Liver (tissue), 9 donors: ENCODE data around the gene MINDY1. TPM values are rescaled to one million over a fixed set of nuclear protein-coding genes. Genes with fewer than 3 reads are reported as not detected.

ENCODE experiments used
- DNase-seq: peaks from one replicate; pipeline ENCODE4 v3.0.0-alpha.2; 2017; ENCODE audit warnings: low spot score
- H3K27ac ChIP-seq, 2 donors: one replicate each; pipeline ENCODE4 v1.7.0; 2013; ENCODE audit warnings: inconsistent platforms in 2 of 2, low read length in 2 of 2, control low read depth in 1 of 2, low read depth in 1 of 2, mild to moderate bottlenecking in 1 of 2
- H3K27me3 ChIP-seq, 4 donors: one replicate each; pipeline versions ENCODE4 v1.6.1 to v1.7.0; 2013; ENCODE audit warnings: low read length in 3 of 4, inconsistent platforms in 1 of 4, mild to moderate bottlenecking in 1 of 4, moderate library complexity in 1 of 4; ENCODE audit not compliant: control insufficient read depth in 4 of 4, insufficient read depth in 4 of 4
- H3K36me3 ChIP-seq, 4 donors: one replicate each; pipeline versions ENCODE4 v1.6.1 to v1.7.0; 2013; ENCODE audit warnings: low read length in 3 of 4, mild to moderate bottlenecking in 3 of 4, low read depth in 1 of 4, moderate library complexity in 1 of 4; ENCODE audit not compliant: control insufficient read depth in 4 of 4, insufficient read depth in 3 of 4
- H3K4me1 ChIP-seq, 4 donors: one replicate each; pipeline versions ENCODE4 v1.6.1 to v1.7.0; 2013; ENCODE audit warnings: low read length in 3 of 4, mild to moderate bottlenecking in 3 of 4, moderate library complexity in 1 of 4; ENCODE audit not compliant: control insufficient read depth in 4 of 4, insufficient read depth in 4 of 4
- H3K4me3 ChIP-seq, 3 donors: one replicate each; pipeline versions ENCODE4 v1.6.1 to v1.7.0; 2013; ENCODE audit warnings: low read length in 3 of 3, control low read depth in 1 of 3, low read depth in 1 of 3, mild to moderate bottlenecking in 1 of 3
- H3K9ac ChIP-seq, 2 donors: one replicate each; pipeline ENCODE4 v1.7.0; 2013; ENCODE audit warnings: low read length in 2 of 2, mild to moderate bottlenecking in 2 of 2, moderate library complexity in 2 of 2, control low read depth in 1 of 2, low read depth in 1 of 2
- H3K9me3 ChIP-seq, 4 donors: one replicate each; pipeline versions ENCODE4 v1.6.1 to v1.7.0; 2013; ENCODE audit warnings: low read length in 3 of 4; ENCODE audit not compliant: control insufficient read depth in 4 of 4
- ATF3 ChIP-seq: IDR thresholded peaks from 2 replicates; pipeline ENCODE4 v1.6.1; 2016; ENCODE audit warnings: antibody characterized with exemption
- CTCF ChIP-seq: fragments of 150-350 bp; IDR thresholded peaks from 2 replicates; pipeline ENCODE4 v1.5.1; 2017; ENCODE audit warnings: improper control_type of control experiment, low read depth, low read length; ENCODE audit not compliant: missing input control
- EGR1 ChIP-seq, 2 donors: IDR thresholded peaks; 2 replicates each; pipeline ENCODE4 v1.6.1; 2016 to 2018; ENCODE audit warnings: antibody characterized with exemption in 2 of 2, low read depth in 2 of 2
- FOXA1 ChIP-seq: IDR thresholded peaks from 2 replicates; pipeline ENCODE4 v1.6.1; 2016; ENCODE audit warnings: antibody characterized with exemption
- FOXA2 ChIP-seq: IDR thresholded peaks from 2 replicates; pipeline ENCODE4 v1.6.1; 2016; ENCODE audit warnings: antibody characterized with exemption
- GABPA ChIP-seq, 2 donors: IDR thresholded peaks in 1 of 2; conservative IDR thresholded peaks in 1 of 2; 2 replicates each; pipeline ENCODE4 v1.6.1; 2016; ENCODE audit warnings: antibody characterized with exemption in 2 of 2, mild to moderate bottlenecking in 1 of 2, moderate library complexity in 1 of 2
- HNF4A ChIP-seq, 2 donors: conservative IDR thresholded peaks; 2 replicates each; pipeline ENCODE4 v1.6.1; 2016; ENCODE audit warnings: antibody characterized with exemption in 2 of 2, mild to moderate bottlenecking in 2 of 2
- HNF4G ChIP-seq: IDR thresholded peaks from 2 replicates; pipeline ENCODE4 v1.6.1; 2016; ENCODE audit warnings: antibody characterized with exemption
- JUND ChIP-seq, 2 donors: IDR thresholded peaks; 2 replicates each; pipeline ENCODE4 v1.6.1; 2016; ENCODE audit warnings: antibody characterized with exemption in 2 of 2
- MAX ChIP-seq: IDR thresholded peaks from 2 replicates; pipeline ENCODE4 v1.6.1; 2016; ENCODE audit warnings: antibody characterized with exemption
- NR2F2 ChIP-seq: IDR thresholded peaks from 2 replicates; pipeline ENCODE4 v1.6.1; 2016; ENCODE audit warnings: antibody characterized with exemption
- RAD21 ChIP-seq, 2 donors: IDR thresholded peaks; 2 replicates each; pipeline ENCODE4 v1.6.1; 2016; ENCODE audit warnings: antibody characterized with exemption in 2 of 2, mild to moderate bottlenecking in 2 of 2
- REST ChIP-seq: IDR thresholded peaks from 2 replicates; pipeline ENCODE4 v1.6.1; 2016; ENCODE audit warnings: antibody characterized with exemption, mild to moderate bottlenecking
- RXRA ChIP-seq, 2 donors: IDR thresholded peaks; 2 replicates each; pipeline ENCODE4 v1.6.1; 2017 to 2018; ENCODE audit warnings: antibody characterized with exemption in 2 of 2, mild to moderate bottlenecking in 1 of 2
- SP1 ChIP-seq: IDR thresholded peaks from 2 replicates; pipeline ENCODE4 v1.6.1; 2018; ENCODE audit warnings: antibody characterized with exemption, mild to moderate bottlenecking
- TAF1 ChIP-seq: conservative IDR thresholded peaks from 2 replicates; pipeline ENCODE4 v1.6.1; 2016; ENCODE audit warnings: antibody characterized with exemption, mild to moderate bottlenecking
- YY1 ChIP-seq: IDR thresholded peaks from 2 replicates; pipeline ENCODE4 v1.6.1; 2016; ENCODE audit warnings: antibody characterized with exemption, mild to moderate bottlenecking
- WGBS: extraction: QIAGEN DNeasy Blood & Tissue Kit; methylation state at CpG from one replicate; pipeline ENCODE4 v1.1.7; 2013; 5-methylcytosine and 5-hydroxymethylcytosine counted together
- polyA plus RNA-seq, 2 donors: library from polyadenylated mRNA; stranded (reverse) in 1 of 2; unstranded in 1 of 2; fragments of 200-250 nt in 1 of 2; fragments of >200 nt in 1 of 2; fragmentation: Nextera tagmentation in 1 of 2; extraction: Ambion mirVana in 1 of 2; gene quantifications; one replicate each; pipeline versions ENCODE4 v1.2.1 to v1.2.3, GENCODE V29; 2013 to 2015
- total RNA-seq, 2 donors: library from RNA; depleted of rRNA; stranded (reverse); fragments of >200 nt; gene quantifications; one replicate each; pipeline ENCODE4 v1.2.3, GENCODE V29; 2014
- donor health status: healthy.
- donor health status: healthy.
- donor health status: healthy.
- donor health status: healthy.
- donor health status: healthy.

MINDY1 gene
- total and polyA plus RNA-seq, 4 donors: 7.3 to 21.3 (median 9.0) TPM

GRCh38 chr1:150976879-150977694, 29.6 kb downstream of the MINDY1 start:
- Histone ChIP-seq H3K4me3 (no peak overlapping the region), H3K9ac (peak overlapping the region; percentile 21 to 64), H3K36me3 (no peaks in the 10 kb centered on the region), H3K9me3 (no peaks in the 10 kb centered on the region), H3K27me3 (no peaks in the 10 kb centered on the region), H3K4me1 (peaks cover 16 to 62% (median 50%) of the 10 kb centered on the region in 4 donors), H3K27ac (peak overlapping the region; percentile 86 to 87)
- peak; percentile 17 for TF ChIP-seq ATF3
- TF ChIP-seq YY1: peak; percentile 39
- TF ChIP-seq HNF4G: no peak
- peak; percentile 14 to 67 for TF ChIP-seq RXRA (IDR thresholded peaks at IDR 0.05)
- TF ChIP-seq REST: peak; percentile 62
- TF ChIP-seq SP1: peak; percentile 54
- TF ChIP-seq RAD21 (IDR thresholded peaks at IDR 0.05): peak in 1 of 2 donors; percentile 20
- TF ChIP-seq JUND (IDR thresholded peaks at IDR 0.05): peak; percentile 78 to 96
- peak in 1 of 2 donors; percentile 62 for TF ChIP-seq GABPA (IDR thresholded peaks at IDR 0.05 in 1 of 2, conservative IDR thresholded peaks at IDR 0.05 in 1 of 2)
- TF ChIP-seq HNF4A (conservative IDR thresholded peaks at IDR 0.05): peak; percentile 23 to 62
- TF ChIP-seq FOXA2: no peak
- TF ChIP-seq MAX: no peak
- no peak for TF ChIP-seq EGR1 (IDR thresholded peaks at IDR 0.05; ENCODE audit: low read depth in 2 of 2)
- 28% methylated on average over 11 of the region's 11 CpGs for WGBS
- peak; percentile 79 for DNase-seq

GRCh38 chr1:150976401-150976821, 30.3 kb downstream of the MINDY1 start:
- H3K9me3 ChIP-seq: no peaks in the 10 kb centered on the region
- H3K4me3 ChIP-seq: no peak overlapping the region
- H3K9ac ChIP-seq: no peak overlapping the region
- H3K36me3 ChIP-seq: no peaks in the 10 kb centered on the region
- H3K27me3 ChIP-seq: no peaks in the 10 kb centered on the region
- DNase-seq: no peak
- H3K4me1 ChIP-seq: peaks cover 16 to 62% (median 48%) of the 10 kb centered on the region in 4 donors
- H3K27ac ChIP-seq: peak overlapping the region; percentile 86 to 87
- WGBS: 94% methylated on average over 9 of the region's 9 CpGs
- TF ChIP-seq ATF3 (no peak), SP1 (no peak), JUND (IDR thresholded peaks at IDR 0.05) (no peak), MAX (no peak), YY1 (no peak), CTCF (no peak), EGR1 (IDR thresholded peaks at IDR 0.05; ENCODE audit: low read depth in 2 of 2) (no peak), NR2F2 (no peak), TAF1 (no peak), RAD21 (IDR thresholded peaks at IDR 0.05) (no peak), GABPA (IDR thresholded peaks at IDR 0.05 in 1 of 2, conservative IDR thresholded peaks at IDR 0.05 in 1 of 2) (no peak), FOXA2 (no peak), FOXA1 (no peak), HNF4G (no peak), REST (no peak), RXRA (IDR thresholded peaks at IDR 0.05) (no peak)
